Activated naive CD4-positive, alpha-beta T cell treated with anti-CD3 and anti-CD28 coated beads, Interleukin-2, amount 50 U/mL, for 72 hours (primary cell): ENCODE results near the gene CYP2B6. TPM values are rescaled to one million over a fixed set of nuclear protein-coding genes. Genes with fewer than 3 reads are reported as not detected.
"Not testable (repeated sequence)": the region's sequence is repeated elsewhere in the genome, so short reads cannot be mapped to it uniquely, and the experiment has no call there.

Experiments
- ATAC-seq, 2 donors: fragments of 150-1000 bp; cut with Tn5 transposase; 2 replicates each; pipeline ENCODE4 v1.10.0; 2021; ENCODE audit warnings: mild to moderate bottlenecking in 2 of 2, moderate library complexity in 2 of 2
- DNase-seq, 2 donors: peaks; one replicate each; pipeline ENCODE4 v3.0.0; 2021 to 2022; ENCODE audit warnings: low spot score in 2 of 2
- H3K27ac Mint-ChIP-seq, 2 donors: one replicate each; pipeline ENCODE4 v1.8.0; 2022; ENCODE audit warnings: mild to moderate bottlenecking in 2 of 2, mixed read lengths in 2 of 2
- H3K36me3 Mint-ChIP-seq, 2 donors: one replicate each; pipeline ENCODE4 v1.8.0; 2022; ENCODE audit warnings: mixed read lengths in 2 of 2
- H3K9me3 Mint-ChIP-seq, 2 donors: one replicate each; pipeline ENCODE4 v1.8.0; 2022; ENCODE audit warnings: mixed read lengths in 2 of 2
- total RNA-seq, 2 donors: library from RNA; stranded (reverse); gene quantifications; one replicate each; pipeline ENCODE4 v1.2.3, GENCODE V29; 2022

The CYP2B6 gene
- not detected for total RNA-seq

GRCh38 chr19:40990972-40991381 is at the start of gene CYP2B6:
CYP2B6 (plus strand) TSS chr19:40991282; CDS start chr19:40991306, 24 bp downstream.
- Mint-ChIP-seq H3K36me3 (no peaks in the 10 kb centered on the region), H3K27ac (no peak within 1 kb of the TSS), H3K9me3 (peaks cover 0 to 5% of the 10 kb centered on the region in 2 donors)
- DNase-seq = no peak
- no peak for ATAC-seq

DNA sequence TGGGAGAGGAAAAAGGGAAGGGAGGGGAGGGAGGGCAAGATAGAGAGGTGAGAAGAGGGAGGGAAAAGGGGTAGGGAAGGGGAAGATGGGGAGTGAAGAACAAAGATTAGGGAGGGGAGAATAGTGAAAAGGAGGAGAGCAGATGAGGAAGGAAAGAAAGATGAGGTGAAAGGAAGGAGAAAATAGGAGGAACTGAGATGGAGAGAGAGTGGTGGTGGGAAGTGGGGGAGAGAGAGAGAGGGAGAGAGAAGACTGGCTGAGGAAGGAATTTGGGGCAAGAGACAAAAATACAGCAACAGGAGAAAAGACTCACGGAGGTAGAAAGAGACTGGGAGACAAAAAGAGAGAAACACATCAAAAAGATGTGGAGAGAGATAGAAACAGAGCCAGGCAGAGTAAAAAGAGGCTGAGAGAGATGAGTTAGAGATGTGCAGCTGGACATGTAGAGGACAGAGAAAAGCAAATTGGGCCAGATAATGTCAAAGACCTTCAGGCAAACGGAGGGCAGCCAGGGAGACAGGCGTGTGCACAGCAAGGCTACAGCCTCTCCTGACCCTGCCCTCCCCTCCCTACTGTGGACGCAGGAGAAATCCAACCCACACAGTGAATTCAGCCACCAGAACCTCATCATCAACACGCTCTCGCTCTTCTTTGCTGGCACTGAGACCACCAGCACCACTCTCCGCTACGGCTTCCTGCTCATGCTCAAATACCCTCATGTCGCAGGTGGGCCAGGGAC is 49.4 kb upstream of the CYP2B6 start:
- no peak for ATAC-seq
- DNase-seq = no peak
- Mint-ChIP-seq H3K36me3 (no peaks in the 10 kb centered on the region), H3K27ac (no peak overlapping the region), H3K9me3 (no peaks in the 10 kb centered on the region)

DNA sequence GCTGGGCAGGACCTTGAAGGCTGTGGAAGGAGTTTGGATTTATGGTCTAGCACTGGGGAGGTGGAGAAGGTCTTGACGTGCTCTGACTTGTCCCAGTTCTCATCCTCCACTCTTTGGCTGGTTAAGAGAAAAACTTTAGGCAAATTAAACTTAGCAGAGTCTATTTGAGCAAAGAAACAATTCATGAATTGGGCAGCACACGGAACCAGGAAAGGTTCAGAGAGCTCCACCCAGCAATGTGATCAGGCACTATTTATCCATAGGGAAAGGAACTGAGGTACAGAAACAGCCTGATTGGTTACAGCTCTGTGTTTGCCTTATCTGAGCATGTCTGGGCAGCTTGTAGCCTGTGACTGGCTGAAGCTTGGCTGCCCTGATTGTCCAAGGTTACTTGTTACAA is 45.4 kb upstream of the CYP2B6 start:
- Mint-ChIP-seq H3K36me3 (no peaks in the 10 kb centered on the region), H3K9me3 (no peaks in the 10 kb centered on the region), H3K27ac (no peak overlapping the region)
- ATAC-seq (no peak), DNase-seq (no peak)

GRCh38 chr19:40947114-40947513 is 44.0 kb upstream of the CYP2B6 start:
- DNase-seq = no peak
- Mint-ChIP-seq H3K36me3 (no peaks in the 10 kb centered on the region), H3K27ac (no peak overlapping the region), H3K9me3 (no peaks in the 10 kb centered on the region)
- no peak for ATAC-seq

DNA sequence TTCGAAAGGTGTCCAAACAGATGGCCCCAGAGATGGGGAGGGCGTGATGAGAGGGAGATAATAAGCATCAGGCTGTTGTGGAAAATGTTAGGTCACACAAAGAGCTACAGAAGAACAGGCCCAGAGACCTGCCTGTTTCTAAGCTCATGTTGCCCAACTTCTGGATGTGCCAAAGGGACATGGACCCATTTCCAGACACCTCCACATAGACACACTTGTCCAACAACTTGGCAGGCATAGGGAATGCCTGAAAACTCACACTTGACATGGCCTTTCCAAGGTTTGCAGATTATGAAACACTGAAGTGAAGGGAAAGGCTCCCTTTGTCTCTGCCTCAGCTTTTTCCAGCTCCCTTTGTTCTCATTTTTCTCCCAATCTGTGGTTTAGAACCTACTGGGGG is 43.5 kb upstream of the CYP2B6 start:
- Mint-ChIP-seq H3K36me3 (peaks cover 0 to under 1% of the 10 kb centered on the region in 2 donors), H3K9me3 (peaks cover 0 to 3% of the 10 kb centered on the region in 2 donors), H3K27ac (no peak overlapping the region)
- DNase-seq (no peak), ATAC-seq (no peak)

DNA sequence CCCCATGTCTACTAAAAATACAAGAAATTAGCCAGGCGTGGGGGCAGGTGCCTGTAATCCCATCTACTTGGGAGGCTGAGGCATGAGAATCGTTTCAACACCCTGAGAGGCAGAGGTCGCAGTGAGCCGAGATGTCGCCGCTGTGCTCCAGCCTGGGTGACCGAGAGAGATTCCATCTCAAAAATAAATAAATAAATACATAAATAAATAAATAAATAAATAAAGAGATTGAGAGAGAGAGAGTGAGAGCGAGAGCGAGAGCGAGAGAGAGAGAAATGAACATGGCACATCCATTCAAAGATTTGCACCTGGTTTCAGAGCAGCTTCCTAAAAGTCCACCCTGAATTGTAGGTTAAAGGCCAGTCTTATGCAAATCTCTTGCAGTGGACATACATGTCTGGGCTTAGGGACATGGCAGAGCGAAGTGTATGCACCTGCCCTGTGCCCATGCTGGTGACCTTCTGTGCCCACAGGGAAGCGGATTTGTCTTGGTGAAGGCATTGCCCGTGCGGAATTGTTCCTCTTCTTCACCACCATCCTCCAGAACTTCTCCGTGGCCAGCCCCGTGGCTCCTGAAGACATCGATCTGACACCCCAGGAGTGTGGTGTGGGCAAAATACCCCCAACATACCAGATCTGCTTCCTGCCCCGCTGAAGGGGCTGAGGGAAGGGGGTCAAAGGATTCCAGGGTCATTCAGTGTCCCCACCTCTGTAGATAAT is 42.3 kb upstream of the CYP2B6 start:
- Mint-ChIP-seq H3K27ac (no peak overlapping the region), H3K36me3 (peaks cover 0 to 11% of the 10 kb centered on the region in 2 donors), H3K9me3 (peaks cover 4 to 13% of the 10 kb centered on the region in 2 donors)
- ATAC-seq = no peak
- DNase-seq = no peak

DNA sequence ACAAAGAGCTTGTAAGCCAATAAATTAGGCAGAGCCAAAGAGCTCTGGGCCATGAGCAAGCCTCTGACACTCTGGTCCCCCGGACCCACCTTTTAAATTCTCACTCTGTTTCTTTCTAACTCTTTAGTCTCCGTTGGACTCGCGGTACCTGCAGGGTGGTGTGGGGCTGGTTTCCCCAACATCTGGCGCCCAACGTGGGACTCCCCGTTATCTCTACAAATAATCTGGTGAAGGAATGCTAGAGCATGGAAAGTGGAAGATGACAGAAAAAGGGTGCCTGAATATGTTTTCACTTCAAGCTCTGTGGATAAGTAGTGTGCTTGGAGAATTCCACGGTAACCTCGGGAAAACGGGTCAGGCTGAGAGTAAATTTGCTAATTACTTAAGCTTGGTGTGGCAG is 36.5 kb upstream of the CYP2B6 start:
- DNase-seq (no peak), ATAC-seq (no peak)
- no peak overlapping the region for H3K27ac Mint-ChIP-seq
- peaks cover 27 to 31% of the 10 kb centered on the region in 2 donors for H3K9me3 Mint-ChIP-seq
- peaks cover 15 to 36% of the 10 kb centered on the region in 2 donors for H3K36me3 Mint-ChIP-seq

DNA sequence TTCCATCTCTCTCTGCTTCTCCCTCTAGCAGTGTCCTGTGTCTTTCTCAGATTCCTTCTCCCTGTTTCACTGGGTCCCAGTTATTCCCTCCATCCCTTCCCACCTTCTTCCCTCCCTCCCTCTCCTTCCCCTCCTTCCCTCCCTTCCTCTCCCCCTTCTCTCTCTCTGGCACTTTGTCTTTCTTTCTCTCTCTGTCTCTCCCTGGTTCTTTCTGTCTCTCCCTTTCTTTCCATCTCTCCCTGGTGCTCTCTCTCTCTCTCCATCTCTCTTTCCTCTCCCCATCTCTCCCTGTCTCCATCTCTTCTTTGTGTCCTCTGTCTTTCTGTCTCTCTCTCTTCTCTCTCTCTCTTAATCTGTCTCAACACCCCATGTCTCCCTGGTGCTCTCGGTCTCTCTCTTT is 31.7 kb upstream of the CYP2B6 start:
- no peak for ATAC-seq
- H3K36me3 Mint-ChIP-seq = peaks cover 9 to 22% of the 10 kb centered on the region in 2 donors
- H3K27ac Mint-ChIP-seq = no peak overlapping the region
- H3K9me3 Mint-ChIP-seq = peaks cover 12 to 20% of the 10 kb centered on the region in 2 donors
- no peak for DNase-seq

- no peak for DNase-seq
- no peak overlapping the region for H3K27ac Mint-ChIP-seq
- H3K36me3 Mint-ChIP-seq = peaks cover under 1 to 13% of the 10 kb centered on the region in 2 donors
- H3K9me3 Mint-ChIP-seq = peaks cover 5 to 12% of the 10 kb centered on the region in 2 donors
- ATAC-seq = no peak
These were observed 30.9 kb upstream of the CYP2B6 start for GRCh38 chr19:40960062-40960685.

- Mint-ChIP-seq H3K36me3 (peaks cover 0 to 13% of the 10 kb centered on the region in 2 donors), H3K27ac (no peak overlapping the region), H3K9me3 (peaks cover 5 to 10% of the 10 kb centered on the region in 2 donors)
- DNase-seq (no peak), ATAC-seq (no peak)
These were observed 30.3 kb upstream of the CYP2B6 start for GRCh38 chr19:40960780-40961179.

DNA sequence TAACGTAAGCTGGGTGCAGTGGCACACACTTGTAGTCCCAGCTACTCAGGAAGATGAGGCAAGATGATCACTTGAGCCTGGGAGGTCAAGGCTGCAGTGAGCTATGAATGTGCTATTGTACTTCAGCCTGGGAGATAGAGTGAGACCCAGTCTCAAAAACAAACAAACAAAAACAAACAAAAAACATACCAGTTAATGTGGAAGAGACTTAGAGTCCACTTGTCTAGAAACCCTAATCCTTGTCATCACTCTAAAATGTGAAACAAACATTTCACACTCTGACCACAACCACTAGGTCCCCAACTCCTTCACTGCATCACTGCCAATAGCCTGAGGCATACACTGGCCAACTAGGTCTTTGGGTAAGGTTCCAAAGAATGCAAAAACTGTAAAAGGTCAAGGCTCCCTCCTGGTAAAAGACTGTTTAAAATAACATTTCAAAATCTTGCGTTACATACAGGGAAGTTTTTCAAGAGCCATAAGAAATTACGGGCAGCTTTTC is 28.6 kb upstream of the CYP2B6 start:
- peaks cover 0 to 1% of the 10 kb centered on the region in 2 donors for H3K36me3 Mint-ChIP-seq
- ATAC-seq (no peak), DNase-seq (no peak)
- no peak overlapping the region for H3K27ac Mint-ChIP-seq
- peaks cover 0 to 2% of the 10 kb centered on the region in 2 donors for H3K9me3 Mint-ChIP-seq

DNA sequence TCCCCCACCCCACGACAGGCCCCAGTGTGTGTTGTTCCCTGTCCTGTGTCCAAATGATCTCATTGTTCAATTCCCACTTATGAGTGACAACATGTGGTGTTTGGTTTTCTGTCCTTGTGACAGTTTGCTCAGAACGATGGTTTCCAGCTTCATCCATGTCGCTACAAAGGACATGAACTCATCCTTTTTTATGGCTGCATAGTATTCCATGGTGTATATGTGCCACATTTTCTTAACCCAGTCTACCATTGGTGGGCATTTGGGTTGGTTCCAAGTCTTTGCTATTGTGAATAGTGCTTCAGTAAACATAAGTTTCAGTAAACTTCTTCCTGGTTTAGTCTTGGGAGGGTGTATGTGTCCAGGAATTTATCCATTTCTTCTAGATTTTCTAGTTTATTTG is 26.7 kb upstream of the CYP2B6 start:
- not testable (repeated sequence) for DNase-seq, H3K9me3 Mint-ChIP-seq, ATAC-seq, H3K36me3 Mint-ChIP-seq, H3K27ac Mint-ChIP-seq

DNA sequence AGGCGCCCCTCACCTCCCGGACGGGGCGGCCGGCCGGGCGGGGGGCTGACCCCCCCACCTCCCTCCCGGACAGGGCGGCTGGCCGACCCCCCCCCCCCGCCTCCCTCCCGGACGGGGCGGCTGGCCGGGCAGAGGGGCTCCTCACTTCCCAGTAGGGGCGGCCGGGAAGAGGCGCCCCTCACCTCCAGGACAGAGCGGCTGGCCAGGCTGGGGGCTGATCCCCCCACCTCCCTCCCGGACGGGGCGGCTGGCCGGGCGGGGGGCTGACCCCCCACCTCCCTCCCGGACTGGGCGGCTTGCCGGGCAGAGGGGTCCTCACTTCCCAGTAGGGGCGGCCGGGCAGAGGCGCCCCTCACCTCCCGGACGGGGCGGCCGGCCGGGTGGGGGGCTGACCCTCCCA is 25.7 kb upstream of the CYP2B6 start:
- ATAC-seq, H3K27ac Mint-ChIP-seq, H3K9me3 Mint-ChIP-seq, DNase-seq, H3K36me3 Mint-ChIP-seq: not testable (repeated sequence)

- H3K9me3 Mint-ChIP-seq, H3K27ac Mint-ChIP-seq, H3K36me3 Mint-ChIP-seq, DNase-seq, ATAC-seq: not testable (repeated sequence)
These were observed 24.5 kb upstream of the CYP2B6 start for GRCh38 chr19:40966591-40966990.

- not testable (repeated sequence) for H3K27ac Mint-ChIP-seq, H3K9me3 Mint-ChIP-seq, H3K36me3 Mint-ChIP-seq, DNase-seq, ATAC-seq
These were observed 23.0 kb upstream of the CYP2B6 start for GRCh38 chr19:40968065-40968464.

DNA sequence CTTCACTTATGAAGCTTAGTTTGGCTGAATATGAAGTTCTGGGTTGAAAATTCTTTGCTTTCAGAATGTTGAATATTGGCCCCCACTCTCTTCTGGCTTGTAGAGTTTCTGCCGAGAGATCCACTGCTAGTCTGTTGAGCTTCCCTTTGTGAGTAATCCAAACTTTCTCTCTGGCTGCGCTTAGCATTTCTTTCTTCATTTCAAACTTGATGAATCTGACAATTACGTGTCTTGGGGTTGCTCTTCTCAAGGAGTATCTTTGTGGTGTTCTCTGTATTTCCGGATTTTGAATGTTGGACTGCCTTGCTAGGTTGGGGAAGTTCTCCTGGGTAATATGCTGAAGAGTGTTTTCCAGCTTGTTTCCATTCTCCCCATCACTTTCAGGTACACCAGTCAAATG is 21.4 kb upstream of the CYP2B6 start:
- peak overlapping the region; percentile 15 to 56 for H3K27ac Mint-ChIP-seq
- ATAC-seq = peak; percentile 44
- DNase-seq, H3K36me3 Mint-ChIP-seq, H3K9me3 Mint-ChIP-seq: not testable (repeated sequence)
